Caco-2 (cell line): ENCODE results near the gene NGLY1. TPM values are rescaled to one million over a fixed set of nuclear protein-coding genes. Genes with fewer than 3 reads are reported as not detected.

ENCODE experiments used
- BruUV-seq: library from RNA; stranded (reverse); fragments of 400-500 nt; replicated peaks from 2 replicates; lab custom pipeline; 2021; lab: Mats Ljungman, UMichigan
- CTCF ChIA-PET: fragments of 300-600 bp; sonication (Branson Sonifier 250); formaldehyde crosslinking; loops from one replicate; lab custom pipeline; 2022; ENCODE audit warnings: antibody characterized with exemption; lab: Charles Lee
- POLR2A ChIA-PET: fragments of 300-600 bp; sonication (Branson Sonifier 250); formaldehyde crosslinking; loops from one replicate; lab custom pipeline; 2022; ENCODE audit warnings: antibody characterized with exemption; lab: Charles Lee
- DNase-seq, 2 experiments: peaks; one replicate each; pipeline versions ENCODE4 v3.0.0 to v3.0.0-alpha.2; 2020 to 2022
- H3K27me3 ChIP-seq: replicated peaks from 2 replicates; pipeline ENCODE4 v1.6.0; 2011; ENCODE audit warnings: low read length; ENCODE audit not compliant: control insufficient read depth, insufficient read depth
- H3K36me3 ChIP-seq: 2 replicates; pipeline ENCODE4 v1.5.1; 2011; ENCODE audit warnings: low read length; ENCODE audit not compliant: control insufficient read depth, insufficient read depth
- H3K4me1 ChIP-seq: fragments of 250-450 bp; sonication (Bioruptor Pico); 2 replicates; pipeline ENCODE4 v1.5.1; 2020; ENCODE audit warnings: mild to moderate bottlenecking
- H3K4me3 ChIP-seq: 2 replicates; pipeline ENCODE4 v1.5.1; 2011; ENCODE audit warnings: low read depth, mild to moderate bottlenecking, control low read depth, low read length
- H3K9me3 ChIP-seq: fragments of 250-450 bp; sonication (Bioruptor Pico); 2 replicates; pipeline ENCODE4 v1.5.1; 2020; ENCODE audit warnings: mild to moderate bottlenecking, moderate library complexity
- H3K27ac Mint-ChIP-seq: one replicate; pipeline ENCODE4 v1.8.0; 2022; ENCODE audit warnings: mixed read lengths; ENCODE audit not compliant: unreplicated experiment
- H3K27me3 Mint-ChIP-seq: one replicate; pipeline ENCODE4 v1.8.0; 2022; ENCODE audit warnings: mixed read lengths; ENCODE audit not compliant: insufficient read depth, unreplicated experiment
- H3K36me3 Mint-ChIP-seq: one replicate; pipeline ENCODE4 v1.8.0; 2022; ENCODE audit warnings: mild to moderate bottlenecking, mixed read lengths; ENCODE audit not compliant: insufficient read depth, unreplicated experiment
- H3K4me1 Mint-ChIP-seq: one replicate; pipeline ENCODE4 v1.8.0; 2022; ENCODE audit warnings: low read depth, mixed read lengths; ENCODE audit not compliant: unreplicated experiment
- H3K4me3 Mint-ChIP-seq: one replicate; pipeline ENCODE4 v1.8.0; 2022; ENCODE audit warnings: mild to moderate bottlenecking, moderate library complexity, mixed read lengths; ENCODE audit not compliant: unreplicated experiment
- H3K9me3 Mint-ChIP-seq: one replicate; pipeline ENCODE4 v1.8.0; 2022; ENCODE audit warnings: mixed read lengths; ENCODE audit not compliant: unreplicated experiment
- intact Hi-C: fragments of 100-400 bp; cut with micrococcal nuclease; formaldehyde crosslinking; loops from one replicate; pipeline ENCODE4 v1.10.0; 2022; ENCODE audit not compliant: unreplicated experiment
- total RNA-seq: library from RNA; stranded (reverse); gene quantifications from 2 replicates; pipeline ENCODE4 v1.2.3, GENCODE V29; 2022
- TF ChIP-seq, protein P1 (sequence below), 2 experiments: fragments of 200-600 bp in 1 of 2; IDR thresholded peaks; 1 replicate in 1 of 2; 2 replicates in 1 of 2; pipeline versions ENCODE4 v1.5.1 to v1.8.0; 2011 to 2022; ENCODE audit warnings: antibody characterized with exemption in 1 of 2, control low read depth in 1 of 2, inconsistent platforms in 1 of 2, low read depth in 1 of 2, low read length in 1 of 2, mild to moderate bottlenecking in 1 of 2, moderate library complexity in 1 of 2; ENCODE audit not compliant: insufficient read depth in 1 of 2, severe bottlenecking in 1 of 2, unreplicated experiment in 1 of 2

NGLY1 gene
- total RNA-seq, 1 experiment from 2014 or later, result 27.1 TPM

GRCh38 chr3:25821746-25822573 is 38.7 kb upstream of the NGLY1 start:
- no TSS peak for BruUV-seq
- TF ChIP-seq, protein P1, sequence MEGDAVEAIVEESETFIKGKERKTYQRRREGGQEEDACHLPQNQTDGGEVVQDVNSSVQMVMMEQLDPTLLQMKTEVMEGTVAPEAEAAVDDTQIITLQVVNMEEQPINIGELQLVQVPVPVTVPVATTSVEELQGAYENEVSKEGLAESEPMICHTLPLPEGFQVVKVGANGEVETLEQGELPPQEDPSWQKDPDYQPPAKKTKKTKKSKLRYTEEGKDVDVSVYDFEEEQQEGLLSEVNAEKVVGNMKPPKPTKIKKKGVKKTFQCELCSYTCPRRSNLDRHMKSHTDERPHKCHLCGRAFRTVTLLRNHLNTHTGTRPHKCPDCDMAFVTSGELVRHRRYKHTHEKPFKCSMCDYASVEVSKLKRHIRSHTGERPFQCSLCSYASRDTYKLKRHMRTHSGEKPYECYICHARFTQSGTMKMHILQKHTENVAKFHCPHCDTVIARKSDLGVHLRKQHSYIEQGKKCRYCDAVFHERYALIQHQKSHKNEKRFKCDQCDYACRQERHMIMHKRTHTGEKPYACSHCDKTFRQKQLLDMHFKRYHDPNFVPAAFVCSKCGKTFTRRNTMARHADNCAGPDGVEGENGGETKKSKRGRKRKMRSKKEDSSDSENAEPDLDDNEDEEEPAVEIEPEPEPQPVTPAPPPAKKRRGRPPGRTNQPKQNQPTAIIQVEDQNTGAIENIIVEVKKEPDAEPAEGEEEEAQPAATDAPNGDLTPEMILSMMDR (IDR thresholded peaks at IDR 0.05; ENCODE audit: insufficient read depth in 1 of 2, low read depth in 1 of 2, low read length in 1 of 2, severe bottlenecking in 1 of 2, unreplicated experiment in 1 of 2), result no peak
- H3K4me1 ChIP-seq, result no peaks in the 10 kb centered on the region
- CTCF ChIA-PET, result no interaction called here
- H3K27me3 ChIP-seq, result no peaks in the 10 kb centered on the region; the same call in 1 of the 2 replicates
- DNase-seq, result no peak
- Mint-ChIP-seq H3K9me3 (no peaks in the 10 kb centered on the region), H3K4me3 (no peak overlapping the region), H3K27me3 (peaks cover 2% of the 10 kb centered on the region), H3K4me1 (no peaks in the 10 kb centered on the region), H3K36me3 (no peaks in the 10 kb centered on the region), H3K27ac (no peak overlapping the region)
- no peak overlapping the region for H3K4me3 ChIP-seq
- H3K9me3 ChIP-seq, result no peaks in the 10 kb centered on the region
- intact Hi-C loops, result no loop called here
- POLR2A ChIA-PET, result no interaction called here
- H3K36me3 ChIP-seq, result no peaks in the 10 kb centered on the region

DNA sequence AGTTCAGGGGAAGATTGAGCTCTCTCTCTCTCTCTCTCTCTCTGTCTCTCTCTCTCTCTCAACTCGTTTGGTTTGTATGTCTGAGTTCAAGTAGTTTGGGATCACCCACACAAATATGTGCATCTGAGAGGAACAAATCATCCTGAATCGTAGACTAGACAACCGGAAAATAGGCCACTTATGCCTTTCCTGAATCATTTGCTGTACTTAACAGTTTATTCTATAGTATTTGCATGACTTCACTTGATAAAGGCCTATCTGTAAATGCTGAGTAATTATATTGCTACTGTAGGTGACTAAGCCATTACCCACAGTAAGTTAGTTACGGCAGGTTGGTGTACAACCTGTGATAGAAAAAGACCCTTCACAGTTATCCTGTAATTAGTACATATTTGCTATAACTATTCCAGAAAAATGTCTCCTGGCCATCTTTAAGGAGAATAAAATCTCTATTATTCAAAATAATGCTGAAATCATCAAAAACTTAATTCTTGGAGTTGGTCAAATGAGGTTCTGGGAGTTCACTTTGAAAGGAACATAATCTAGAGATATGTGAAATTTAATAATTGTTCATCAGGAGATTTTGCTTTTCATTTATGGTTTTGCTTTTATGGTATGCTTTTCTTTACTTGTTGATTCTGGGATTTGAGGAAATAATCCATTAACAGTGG is 37.7 kb upstream of the NGLY1 start:
- intact Hi-C loops, result no loop called here

DNA sequence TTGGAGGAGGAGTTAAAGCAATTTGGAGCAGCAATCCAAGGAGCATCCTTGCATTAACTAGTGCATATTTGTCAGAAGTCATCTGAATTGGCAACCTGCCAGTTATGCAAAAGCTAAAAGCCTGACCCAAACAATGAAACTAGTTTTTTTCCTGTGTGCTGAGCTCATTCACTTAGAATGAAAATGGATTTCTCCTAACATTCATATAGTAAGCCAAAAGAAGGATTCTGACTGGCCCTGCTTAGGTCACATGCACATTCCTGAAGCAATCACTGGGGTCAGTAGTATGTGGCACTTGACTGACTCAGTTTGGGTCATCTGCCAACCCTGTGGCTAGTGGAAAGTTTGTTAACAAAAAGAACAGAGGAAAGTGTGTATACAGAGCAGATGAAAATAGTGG is 37.1 kb upstream of the NGLY1 start:
- no peaks in the 10 kb centered on the region for H3K36me3 Mint-ChIP-seq
- CTCF ChIA-PET, result no interaction called here

More for the DNA sequence above, 37.7 kb upstream of the NGLY1 start:
- DNase-seq, result no peak
- no peaks in the 10 kb centered on the region for H3K9me3 Mint-ChIP-seq
- no peak overlapping the region for H3K27ac Mint-ChIP-seq
- Histone ChIP-seq H3K9me3 (no peaks in the 10 kb centered on the region), H3K4me3 (no peak overlapping the region), H3K27me3 (no peaks in the 10 kb centered on the region; the same call in 1 of the 2 replicates), H3K4me1 (no peaks in the 10 kb centered on the region), H3K36me3 (no peaks in the 10 kb centered on the region)
- no peaks in the 10 kb centered on the region for H3K4me1 Mint-ChIP-seq
- BruUV-seq, result no TSS peak
- no peaks in the 10 kb centered on the region for H3K36me3 Mint-ChIP-seq
- ChIA-PET POLR2A (no interaction called here), CTCF (no interaction called here)
- H3K27me3 Mint-ChIP-seq, result peaks cover 6% of the 10 kb centered on the region
- H3K4me3 Mint-ChIP-seq, result no peak overlapping the region
- TF ChIP-seq, protein P1 (IDR thresholded peaks at IDR 0.05; ENCODE audit: insufficient read depth in 1 of 2, low read depth in 1 of 2, low read length in 1 of 2, severe bottlenecking in 1 of 2, unreplicated experiment in 1 of 2), result no peak

More for the DNA sequence above, 37.1 kb upstream of the NGLY1 start:
- BruUV-seq, result no TSS peak
- TF ChIP-seq, protein P1 (IDR thresholded peaks at IDR 0.05; ENCODE audit: insufficient read depth in 1 of 2, low read depth in 1 of 2, low read length in 1 of 2, severe bottlenecking in 1 of 2, unreplicated experiment in 1 of 2), result no peak
- POLR2A ChIA-PET, result no interaction called here
- DNase-seq, result no peak
- no peaks in the 10 kb centered on the region for H3K4me1 Mint-ChIP-seq
- H3K4me3 Mint-ChIP-seq, result no peak overlapping the region
- H3K9me3 Mint-ChIP-seq, result no peaks in the 10 kb centered on the region
- H3K27me3 ChIP-seq, result no peaks in the 10 kb centered on the region; the same call in none of the 2 replicates
- no peaks in the 10 kb centered on the region for H3K9me3 ChIP-seq
- H3K4me3 ChIP-seq, result no peak overlapping the region
- no peaks in the 10 kb centered on the region for H3K4me1 ChIP-seq
- no peaks in the 10 kb centered on the region for H3K36me3 ChIP-seq
- no peak overlapping the region for H3K27ac Mint-ChIP-seq
- peaks cover 4% of the 10 kb centered on the region for H3K27me3 Mint-ChIP-seq
- intact Hi-C loops, result no loop called here
